ENCODE results near the gene MOK.
"Not testable (repeated sequence)": the region's sequence is repeated elsewhere in the genome, so short reads cannot be mapped to it uniquely, and the experiment has no call there.

The MOK gene

GRCh38 chr14:102243795-102244194 lies 61.2 kb downstream of the MOK start:
- DNase-seq, result not testable (repeated sequence)

- no peak for DNase-seq
Observed at GRCh38 chr14:102241147-102241546, 63.8 kb downstream of the MOK start.

GRCh38 chr14:102240481-102240880 lies 64.5 kb downstream of the MOK start:
- not testable (repeated sequence) for DNase-seq

- DNase-seq, result no peak
Observed at GRCh38 chr14:102239231-102239630, 65.7 kb downstream of the MOK start.

- no peak for DNase-seq
Observed at GRCh38 chr14:102238766-102239165, 66.2 kb downstream of the MOK start.

GRCh38 chr14:102238131-102238530 lies 66.8 kb downstream of the MOK start:
- no peak for DNase-seq

GRCh38 chr14:102236026-102236425 lies 68.9 kb downstream of the MOK start:
- no peak for DNase-seq

- peak; percentile 87 for DNase-seq
Observed at GRCh38 chr14:102235275-102235897, 69.6 kb downstream of the MOK start.

GRCh38 chr14:102234331-102235264 lies 70.4 kb downstream of the MOK start:
- DNase-seq, result no peak

- DNase-seq, result no peak
Observed at GRCh38 chr14:102233081-102233480, 71.9 kb downstream of the MOK start.

GRCh38 chr14:102232348-102232625 lies 72.7 kb downstream of the MOK start:
- no peak for DNase-seq

- DNase-seq, result no peak
Observed at GRCh38 chr14:102231476-102232347, 73.3 kb downstream of the MOK start.

GRCh38 chr14:102230481-102231210 lies 74.3 kb downstream of the MOK start:
- no peak for DNase-seq

GRCh38 chr14:102229739-102230092 lies 75.2 kb downstream of the MOK start:
- no peak for DNase-seq

- no peak for DNase-seq
Observed at GRCh38 chr14:102229071-102229738, 75.8 kb downstream of the MOK start.

- no peak for DNase-seq
Observed at GRCh38 chr14:102227184-102227964, 77.6 kb downstream of the MOK start.

- no peak for DNase-seq
Observed at GRCh38 chr14:102226356-102227125, 78.4 kb downstream of the MOK start.

GRCh38 chr14:102225936-102226335 lies 79.0 kb downstream of the MOK start:
- no peak for DNase-seq

- no peak for DNase-seq
Observed at GRCh38 chr14:102225386-102225785, 79.6 kb downstream of the MOK start.

GRCh38 chr14:102223682-102224081 lies 81.3 kb downstream of the MOK start:
- no peak for DNase-seq

GRCh38 chr14:102222751-102223150 lies 82.2 kb downstream of the MOK start:
- DNase-seq, result no peak

Measured in NCI-H69 (cell line).